Embryonic facial prominence (tissue), 1 donor: ENCODE data around the gene PKHD1.

ENCODE experiments used
- DNase-seq: peaks from one replicate; pipeline ENCODE4 v3.0.0-alpha.2; 2016; ENCODE audit errors: extremely low spot score

PKHD1 gene

GRCh38 chr6:51618563-51618962 is 468.9 kb downstream of the PKHD1 start:
- DNase-seq = no peak

- no peak for DNase-seq
Observed at GRCh38 chr6:51617751-51618150, 469.7 kb downstream of the PKHD1 start.

DNA sequence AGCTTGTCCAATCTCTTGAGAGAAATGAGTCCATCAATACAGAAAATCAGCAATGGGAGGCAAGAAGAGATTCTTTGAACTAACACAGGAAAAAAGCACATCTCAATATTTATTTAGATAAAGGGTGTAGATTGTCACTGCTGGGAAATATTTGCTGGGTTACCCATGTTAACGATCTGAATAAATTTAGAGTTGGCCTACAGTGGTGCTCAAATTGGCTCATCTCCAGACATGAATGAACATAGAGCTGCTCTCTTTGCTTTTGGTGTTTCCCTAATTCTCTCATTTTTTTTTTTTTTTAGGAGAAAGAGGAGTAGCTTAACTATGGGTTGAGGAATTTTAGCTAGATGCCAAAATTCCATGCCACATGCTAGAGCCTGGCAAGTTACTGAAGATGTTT is 471.2 kb downstream of the PKHD1 start:
- DNase-seq = no peak

- no peak for DNase-seq
Observed at GRCh38 chr6:51614725-51615124, 472.7 kb downstream of the PKHD1 start.

DNA sequence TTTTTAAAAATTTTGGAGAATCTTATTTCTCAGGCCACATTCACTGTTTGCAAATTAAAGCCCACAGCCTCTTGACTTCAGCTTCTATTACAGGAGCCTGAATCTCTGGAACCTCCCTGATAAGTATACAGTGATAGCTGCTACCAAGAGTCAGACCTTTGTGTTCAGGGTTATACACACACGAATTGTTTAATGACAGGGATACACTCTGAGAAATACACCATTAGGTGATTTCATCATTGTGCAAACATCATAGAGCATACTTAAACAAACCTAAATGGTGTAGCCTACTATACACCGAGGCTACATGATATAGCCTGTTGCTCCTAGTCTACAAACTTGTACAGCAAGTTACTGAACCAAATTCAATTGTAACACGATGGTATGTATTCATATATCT is 473.9 kb downstream of the PKHD1 start:
- no peak for DNase-seq

GRCh38 chr6:51608932-51609331 is 478.5 kb downstream of the PKHD1 start:
- DNase-seq = no peak

DNA sequence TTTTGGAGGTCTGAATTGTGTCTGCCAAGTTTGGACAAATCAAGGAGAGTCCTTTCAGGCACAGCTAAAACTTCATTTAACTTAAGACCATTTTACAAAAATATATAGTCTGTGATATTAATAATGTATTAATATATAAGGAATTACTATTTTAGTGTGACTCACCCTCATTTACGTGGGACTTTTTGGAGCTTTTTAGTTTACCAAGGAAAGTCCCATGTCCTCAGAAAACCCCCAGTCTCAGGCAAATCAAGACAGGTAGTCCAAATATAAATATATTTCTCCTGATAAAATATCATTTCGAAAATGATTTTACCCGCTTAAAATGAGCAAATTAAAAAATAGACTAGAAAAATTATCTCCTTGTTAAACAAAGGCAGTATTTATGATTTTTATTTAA is 479.0 kb downstream of the PKHD1 start:
- no peak for DNase-seq

DNA sequence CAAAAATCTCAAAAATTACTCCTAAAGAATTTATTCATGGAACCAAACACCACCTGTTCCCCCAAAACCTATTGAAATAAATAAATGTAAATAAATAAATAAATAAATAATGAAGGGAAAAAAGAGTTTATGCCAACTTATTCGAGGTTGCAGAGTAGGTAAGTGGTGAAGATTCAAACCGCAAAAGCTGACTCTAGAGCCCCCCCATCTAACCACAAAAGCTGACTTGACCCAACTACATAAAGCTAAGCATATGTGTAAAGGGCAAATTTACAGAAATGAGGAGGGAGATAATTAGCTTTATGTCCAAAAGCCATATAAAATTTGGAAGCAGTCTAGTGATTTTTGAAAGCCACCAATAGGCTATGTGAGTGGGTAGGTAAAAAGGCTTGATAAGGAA is 486.9 kb downstream of the PKHD1 start:
- DNase-seq = no peak

GRCh38 chr6:51598171-51598570 is 489.2 kb downstream of the PKHD1 start:
- no peak for DNase-seq

- no peak for DNase-seq
Observed at GRCh38 chr6:51594981-51595380, 492.4 kb downstream of the PKHD1 start.

GRCh38 chr6:51585264-51585663 is 502.1 kb downstream of the PKHD1 start:
- no peak for DNase-seq

GRCh38 chr6:51584163-51584562 is 503.2 kb downstream of the PKHD1 start:
- DNase-seq = no peak

GRCh38 chr6:51578994-51579393 is 508.4 kb downstream of the PKHD1 start:
- DNase-seq = no peak

- DNase-seq = no peak
Observed at GRCh38 chr6:51578362-51578761, 509.1 kb downstream of the PKHD1 start.

DNA sequence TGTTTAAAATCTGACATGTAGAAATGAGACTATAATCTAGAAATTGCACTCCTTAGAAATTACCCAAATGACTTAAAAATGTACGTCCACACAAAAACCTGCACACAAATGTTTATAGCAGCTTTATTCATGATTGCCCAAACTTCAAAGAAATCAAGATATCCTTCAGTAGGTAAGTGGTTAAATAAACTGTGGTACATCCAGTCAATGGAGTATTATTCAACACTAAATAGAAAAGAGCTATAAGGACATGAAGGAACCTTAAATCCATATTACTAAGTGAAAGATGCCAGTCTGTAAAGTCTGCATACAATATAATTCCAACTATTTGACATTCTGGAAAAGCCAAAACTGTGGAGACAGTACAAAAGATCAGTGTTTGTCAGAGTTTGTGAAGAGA is 513.4 kb downstream of the PKHD1 start:
- DNase-seq = no peak

- DNase-seq = no peak
Observed at GRCh38 chr6:51571168-51571567, 516.2 kb downstream of the PKHD1 start.

DNA sequence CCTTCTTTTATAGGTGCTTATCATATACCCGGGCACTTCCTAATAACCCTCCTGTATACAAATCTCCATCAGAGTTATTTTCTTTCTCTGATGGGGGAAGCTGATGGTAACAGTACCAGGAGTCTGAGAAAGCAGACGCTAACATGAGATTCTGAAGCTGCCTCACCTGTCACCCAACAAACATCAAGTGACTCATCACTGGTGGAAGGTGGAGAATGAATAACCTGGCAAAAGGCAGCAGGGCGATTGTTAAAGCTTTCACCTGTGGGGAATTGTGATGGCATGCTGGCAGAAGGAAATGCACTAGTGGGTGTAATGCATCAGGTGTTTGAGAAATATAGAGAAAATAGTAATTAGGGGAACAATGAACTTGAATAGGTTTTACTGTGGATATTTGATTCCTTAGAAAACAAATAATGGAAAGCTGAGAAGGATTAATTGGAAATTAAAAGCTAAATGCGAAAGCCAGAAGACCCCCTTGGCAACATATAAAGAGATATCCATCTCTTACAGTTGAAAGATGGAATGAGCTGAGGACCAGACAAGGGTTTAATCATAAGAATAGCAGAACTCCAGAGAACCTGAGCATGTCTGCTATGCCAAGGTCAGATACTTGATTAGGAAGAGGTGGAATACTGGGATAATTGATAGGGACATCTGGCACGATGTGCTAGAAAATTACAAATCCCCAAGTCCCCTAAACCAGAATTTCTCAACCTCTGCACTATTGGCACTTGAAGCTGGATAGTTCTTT is 517.1 kb downstream of the PKHD1 start:
- DNase-seq = no peak

DNA sequence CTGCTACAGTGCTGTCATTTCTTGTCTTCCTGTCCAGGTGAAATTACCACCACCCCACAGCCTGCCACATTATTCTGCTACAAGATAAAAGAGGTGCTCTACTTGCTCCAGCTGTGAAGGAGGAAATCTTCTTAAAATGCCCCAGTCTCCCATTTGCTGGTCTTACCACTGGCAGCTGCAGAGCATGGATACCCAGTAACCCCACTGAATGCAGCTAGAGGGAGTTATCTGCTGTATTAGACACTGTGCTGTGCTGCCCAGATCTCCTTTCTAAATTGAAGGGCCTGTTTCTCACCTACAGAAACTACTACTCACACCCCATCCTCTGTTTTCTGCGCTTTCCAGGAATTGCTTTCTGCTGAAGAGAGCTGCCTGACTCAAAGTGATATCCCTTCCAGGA is 517.8 kb downstream of the PKHD1 start:
- DNase-seq = no peak

DNA sequence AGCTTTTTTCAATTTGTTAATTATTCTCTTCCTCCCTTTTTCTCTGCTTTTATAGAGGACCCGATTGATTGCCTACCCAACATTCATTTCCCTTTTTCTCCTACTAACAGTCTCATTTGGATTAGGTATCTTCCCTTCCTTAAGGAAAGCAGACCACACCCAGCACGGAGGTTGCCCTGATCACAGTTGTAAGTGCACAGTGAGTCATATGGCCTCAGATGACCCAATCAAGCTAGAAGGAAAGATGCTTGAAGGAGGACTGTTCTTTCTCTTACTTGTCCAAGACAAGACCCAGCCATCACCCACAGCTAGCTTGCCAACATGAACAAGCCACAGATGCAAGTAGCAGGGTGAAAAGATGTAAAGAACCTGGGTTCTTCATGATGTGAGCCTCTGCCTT is 518.6 kb downstream of the PKHD1 start:
- no peak for DNase-seq

- no peak for DNase-seq
Observed at GRCh38 chr6:51565472-51565871, 521.9 kb downstream of the PKHD1 start.
